A549 (cell line): ENCODE measurements around the gene TCAF1. TPM values are rescaled to one million over a fixed set of nuclear protein-coding genes. Genes with fewer than 3 reads are reported as not detected.
"Not testable (repeated sequence)": the region's sequence is repeated elsewhere in the genome, so short reads cannot be mapped to it uniquely, and the experiment has no call there.

Experiments used
- ATAC-seq, 2 experiments: fragments of 200-7000 bp in 1 of 2; fragments of >200 bp in 1 of 2; cut with Nextera tagmentation in 1 of 2; cut with Tn5 transposase in 1 of 2; 3 replicates each; pipeline versions ENCODE4 v1.8.0 to v1.9.1; 2018 to 2020; ENCODE audit warnings: mild to moderate bottlenecking in 1 of 2, moderate library complexity in 1 of 2
- CTCF ChIA-PET: fragments of 300-600 bp; sonication (Branson Sonifier 250); formaldehyde crosslinking; extraction: SDS; loops from one replicate; lab custom pipeline; 2021; ENCODE audit warnings: antibody characterized with exemption, inconsistent platforms; lab: Yijun Ruan, JAX
- POLR2A ChIA-PET: fragments of 350-600 bp; formaldehyde crosslinking; extraction: SDS; loops from one replicate; lab custom pipeline; 2021; ENCODE audit warnings: antibody characterized with exemption, inconsistent platforms; lab: Yijun Ruan, JAX
- DNase-seq, 2 experiments: peaks; one replicate each; pipeline versions ENCODE4 v3.0.0 to v3.0.0-alpha.2; 2011 to 2016; ENCODE audit warnings: low read depth in 1 of 2, low spot score in 1 of 2
- FAIRE-seq: peaks from 2 replicates; lab custom pipeline; 2011; peaks lifted over from hg19 to GRCh38; lab: Jason Lieb, UNC
- H3K27ac ChIP-seq, 2 experiments: fragments of >200 bp; sonication (Bioruptor Twin); formaldehyde crosslinking; 3 replicates each; pipeline ENCODE4 v1.5.1; 2016 to 2017
- H3K4me1 ChIP-seq: fragments of >200 bp; sonication (Bioruptor Twin); formaldehyde crosslinking; 3 replicates; pipeline ENCODE4 v1.6.1; 2016
- H3K4me2 ChIP-seq: fragments of >200 bp; sonication (Bioruptor Twin); formaldehyde crosslinking; 3 replicates; pipeline ENCODE4 v1.6.1; 2016
- H3K4me3 ChIP-seq: fragments of >200 bp; sonication (Bioruptor Twin); formaldehyde crosslinking; 3 replicates; pipeline ENCODE4 v1.5.1; 2016
- H3K9me3 ChIP-seq: fragments of >200 bp; sonication (Bioruptor Twin); formaldehyde crosslinking; 3 replicates; pipeline ENCODE4 v1.6.1; 2016
- CTCF ChIP-seq: fragments of >200 bp; sonication (Bioruptor Twin); formaldehyde crosslinking; IDR thresholded peaks from 3 replicates; pipeline ENCODE4 v1.5.1; 2016
- RAD21 ChIP-seq, 2 experiments: fragments of >200 bp in 1 of 2; sonication (Bioruptor Twin) in 1 of 2; formaldehyde crosslinking in 1 of 2; IDR thresholded peaks in 1 of 2; conservative IDR thresholded peaks in 1 of 2; 2 replicates in 1 of 2; 3 replicates in 1 of 2; pipeline ENCODE4 v1.6.1; 2012 to 2018; ENCODE audit warnings: inconsistent platforms in 1 of 2
- SMC3 ChIP-seq: fragments of >200 bp; sonication (Bioruptor Twin); formaldehyde crosslinking; IDR thresholded peaks from 3 replicates; pipeline ENCODE4 v1.6.1; 2018; ENCODE audit warnings: inconsistent platforms
- WGBS: methylation state at CpG from one replicate; pipeline ENCODE4 v1.1.6; 2017; ENCODE audit errors: missing lambda C conversion rate; 5-methylcytosine and 5-hydroxymethylcytosine counted together
- polyA plus RNA-seq, 4 experiments: library from polyadenylated mRNA; depleted of rRNA in 3 of 4; stranded (reverse); fragments of >200 nt; fragmentation: RNase III in 1 of 4; extraction: RNeasy Plus Mini Kit Qiagen cat#74134 plus additional on column Dnase treatment in 1 of 4; gene quantifications; 2 replicates in 3 of 4; 3 replicates in 1 of 4; pipeline ENCODE4 v1.2.3, GENCODE V29; 2011 to 2017

TCAF1 gene
- polyA plus RNA-seq, 2 of the 4 experiments (the other 2 are of a cell fraction), result 26.4 to 32.7 TPM

GRCh38 chr7:143837223-143837622 lies 64.8 kb downstream of the TCAF1 start:
- peak overlapping the region; percentile 41; the same call in 2 of the 3 replicates for H3K4me2 ChIP-seq

GRCh38 chr7:143836622-143837021 lies 65.4 kb downstream of the TCAF1 start:
- H3K4me2 ChIP-seq, result peak overlapping the region; percentile 50; the same call in 1 of the 3 replicates
- FAIRE-seq, result not testable (repeated sequence)

More at GRCh38 chr7:143837223-143837622, 64.8 kb downstream of the TCAF1 start:
- FAIRE-seq, CTCF ChIA-PET, POLR2A ChIA-PET, H3K9me3 ChIP-seq, H3K4me1 ChIP-seq, DNase-seq, H3K27ac ChIP-seq: not testable (repeated sequence)
- peak; percentile 35 to 38; a peak in 4 of 5 replicates for TF ChIP-seq RAD21 (conservative IDR thresholded peaks at IDR 0.05 in 1 of 2, IDR thresholded peaks at IDR 0.05 in 1 of 2)
- peak; percentile 43 for TF ChIP-seq CTCF
- peak; percentile 43; the same call in 2 of the 3 replicates for TF ChIP-seq SMC3
- ATAC-seq, result peak; percentile 80 to 88
- peak overlapping the region; percentile 36; the same call in 2 of the 3 replicates for H3K4me3 ChIP-seq
- 2% methylated on average over 14 of the region's 24 CpGs for WGBS

GRCh38 chr7:143836088-143836487 lies 65.9 kb downstream of the TCAF1 start:
- H3K27ac ChIP-seq, CTCF ChIA-PET, FAIRE-seq, H3K4me1 ChIP-seq, DNase-seq, H3K9me3 ChIP-seq, POLR2A ChIA-PET: not testable (repeated sequence)
- peak; percentile 6 to 10 for ATAC-seq
- 0 out of 3 replicates have a peak overlapping the region, but pooled peaks have one; percentile 50 for H3K4me2 ChIP-seq
- no CpG with 5 or more reads among the region's 17 CpGs for WGBS
- H3K4me3 ChIP-seq, result peak overlapping the region; percentile 46; the same call in 1 of the 3 replicates

More at GRCh38 chr7:143836622-143837021, 65.4 kb downstream of the TCAF1 start:
- H3K9me3 ChIP-seq, H3K4me1 ChIP-seq, POLR2A ChIA-PET, DNase-seq, CTCF ChIA-PET, H3K27ac ChIP-seq: not testable (repeated sequence)
- no CpG with 5 or more reads among the region's 38 CpGs for WGBS
- H3K4me3 ChIP-seq, result peak overlapping the region; percentile 46
- peak; percentile 90 to 95 for ATAC-seq

- POLR2A ChIA-PET, FAIRE-seq, H3K4me3 ChIP-seq, H3K4me2 ChIP-seq, ATAC-seq, H3K27ac ChIP-seq, H3K9me3 ChIP-seq, H3K4me1 ChIP-seq, DNase-seq, CTCF ChIA-PET: not testable (repeated sequence)
- no CpG with 5 or more reads among the region's 5 CpGs for WGBS
Observed at GRCh38 chr7:143826578-143826977, 75.4 kb downstream of the TCAF1 start.

- not testable (repeated sequence) for FAIRE-seq
Observed at GRCh38 chr7:143824295-143825135, 77.5 kb downstream of the TCAF1 start.

GRCh38 chr7:143823634-143824294 lies 78.2 kb downstream of the TCAF1 start:
- H3K4me2 ChIP-seq, H3K9me3 ChIP-seq, POLR2A ChIA-PET, DNase-seq, H3K4me3 ChIP-seq, H3K4me1 ChIP-seq, FAIRE-seq, CTCF ChIA-PET, H3K27ac ChIP-seq: not testable (repeated sequence)
- peak; percentile 84 to 87 for ATAC-seq
- WGBS, result no CpG with 5 or more reads among the region's 3 CpGs

More at GRCh38 chr7:143824295-143825135, 77.5 kb downstream of the TCAF1 start:
- no CpG with 5 or more reads among the region's 7 CpGs for WGBS
- H3K4me3 ChIP-seq, POLR2A ChIA-PET, H3K4me2 ChIP-seq, H3K9me3 ChIP-seq, H3K4me1 ChIP-seq, DNase-seq, CTCF ChIA-PET, H3K27ac ChIP-seq: not testable (repeated sequence)
- peak; percentile 52 to 87 for ATAC-seq

- CTCF ChIA-PET, H3K9me3 ChIP-seq, DNase-seq, H3K27ac ChIP-seq, H3K4me1 ChIP-seq, POLR2A ChIA-PET, H3K4me3 ChIP-seq, FAIRE-seq, H3K4me2 ChIP-seq: not testable (repeated sequence)
- ATAC-seq, result peak in 1 of 2 experiments; percentile 22; a peak in 2 of 6 replicates
- 43% methylated on average over 1 of the region's 12 CpGs for WGBS
Observed at GRCh38 chr7:143821392-143822277, 80.3 kb downstream of the TCAF1 start.

- H3K4me2 ChIP-seq, H3K4me1 ChIP-seq, H3K27ac ChIP-seq, CTCF ChIA-PET, POLR2A ChIA-PET, H3K4me3 ChIP-seq, H3K9me3 ChIP-seq, FAIRE-seq, DNase-seq: not testable (repeated sequence)
- no CpG with 5 or more reads among the region's 7 CpGs for WGBS
- peak; percentile 92 to 96 for ATAC-seq
Observed at GRCh38 chr7:143817873-143818272, 84.1 kb downstream of the TCAF1 start.
